Peyer's patch (tissue), 4 donors: ENCODE results near the gene WASL. TPM values are rescaled to one million over a fixed set of nuclear protein-coding genes. Genes with fewer than 3 reads are reported as not detected.

Source experiments
- DNase-seq, 3 donors: peaks; one replicate each; pipeline ENCODE4 v3.0.0-alpha.2; 2017 to 2019
- H3K27ac ChIP-seq, 4 donors: fragments of 200-600 bp; sonication (generic); one replicate each; pipeline ENCODE4 v1.5.1; 2016 to 2019
- H3K27me3 ChIP-seq, 2 donors: fragments of 200-600 bp; sonication (generic); one replicate each; pipeline ENCODE4 v1.5.1; 2019
- H3K36me3 ChIP-seq, 3 donors: fragments of 200-600 bp; sonication (generic); one replicate each; pipeline ENCODE4 v1.5.1; 2016 to 2019
- H3K4me1 ChIP-seq, 4 donors: fragments of 200-600 bp; sonication (generic); one replicate each; pipeline ENCODE4 v1.5.1; 2016 to 2019
- H3K4me3 ChIP-seq, 4 donors: fragments of 200-600 bp; sonication (generic); 1 replicate in 3 of 4; 2 replicates in 1 of 4; pipeline ENCODE4 v1.5.1; 2016 to 2019; ENCODE audit warnings: mild to moderate bottlenecking in 1 of 4
- H3K9me3 ChIP-seq, 4 donors: fragments of 200-600 bp; sonication (generic); one replicate each; pipeline ENCODE4 v1.5.1; 2016 to 2019; ENCODE audit warnings: mild to moderate bottlenecking in 1 of 4
- CTCF ChIP-seq, 6 experiments: fragments of 450-650 bp in 4 of 6; fragments of 200-600 bp in 2 of 6; sonication (generic) in 1 of 6; IDR thresholded peaks; one replicate each; pipeline ENCODE4 v1.5.1; 2017 to 2019; ENCODE audit warnings: antibody characterized with exemption in 6 of 6, mild to moderate bottlenecking in 3 of 6, moderate library complexity in 1 of 6
- POLR2A ChIP-seq, 2 donors: fragments of 450-650 bp; IDR thresholded peaks; one replicate each; pipeline ENCODE4 v1.5.1; 2017; ENCODE audit warnings: antibody characterized with exemption in 2 of 2, mild to moderate bottlenecking in 2 of 2, moderate library complexity in 2 of 2
- total RNA-seq, 4 donors: library from RNA; depleted of rRNA; stranded (reverse); fragments of >200 nt; gene quantifications; one replicate each; pipeline ENCODE4 v1.1.0, GENCODE V29; 2016

WASL gene
- total RNA-seq, 4 donors from 2014 or later, result 33.8 to 60.2 (median 51.5) TPM

- Histone ChIP-seq H3K4me3 (no peak overlapping the region), H3K27me3 (no peaks in the 10 kb centered on the region), H3K4me1 (no peaks in the 10 kb centered on the region), H3K27ac (no peak overlapping the region), H3K36me3 (no peaks in the 10 kb centered on the region), H3K9me3 (no peaks in the 10 kb centered on the region)
- DNase-seq, result no peak
- no peak for TF ChIP-seq CTCF (IDR thresholded peaks at IDR 0.05)
- TF ChIP-seq POLR2A (IDR thresholded peaks at IDR 0.05), result no peak
Measured at GRCh38 chr7:123665896-123666295, 82.9 kb downstream of the WASL start.

GRCh38 chr7:123665157-123665556 is 83.6 kb downstream of the WASL start:
- no peak for DNase-seq
- TF ChIP-seq POLR2A (IDR thresholded peaks at IDR 0.05) (no peak), CTCF (IDR thresholded peaks at IDR 0.05) (no peak)
- H3K4me1 ChIP-seq, result no peaks in the 10 kb centered on the region
- H3K27me3 ChIP-seq, result no peaks in the 10 kb centered on the region
- no peaks in the 10 kb centered on the region for H3K9me3 ChIP-seq
- no peak overlapping the region for H3K27ac ChIP-seq
- H3K36me3 ChIP-seq, result no peaks in the 10 kb centered on the region
- no peak overlapping the region for H3K4me3 ChIP-seq

- peaks cover 0 to 7% (median 0%) of the 10 kb centered on the region in 4 donors for H3K4me1 ChIP-seq
- no peak overlapping the region for H3K4me3 ChIP-seq
- DNase-seq, result no peak
- H3K27ac ChIP-seq, result no peak overlapping the region
- no peaks in the 10 kb centered on the region for H3K27me3 ChIP-seq
- H3K36me3 ChIP-seq, result no peaks in the 10 kb centered on the region
- TF ChIP-seq POLR2A (IDR thresholded peaks at IDR 0.05) (no peak), CTCF (IDR thresholded peaks at IDR 0.05) (no peak)
- H3K9me3 ChIP-seq, result no peaks in the 10 kb centered on the region
Measured at GRCh38 chr7:123663200-123663599, 85.6 kb downstream of the WASL start.

GRCh38 chr7:123662755-123663154 is 86.0 kb downstream of the WASL start:
- TF ChIP-seq POLR2A (IDR thresholded peaks at IDR 0.05) (no peak), CTCF (IDR thresholded peaks at IDR 0.05) (no peak)
- no peak for DNase-seq

GRCh38 chr7:123662293-123662692 is 86.5 kb downstream of the WASL start:
- H3K27ac ChIP-seq, result no peak overlapping the region
- DNase-seq, result no peak
- TF ChIP-seq POLR2A (IDR thresholded peaks at IDR 0.05) (no peak), CTCF (IDR thresholded peaks at IDR 0.05) (no peak)

More at GRCh38 chr7:123662755-123663154, 86.0 kb downstream of the WASL start:
- Histone ChIP-seq H3K27me3 (no peaks in the 10 kb centered on the region), H3K36me3 (no peaks in the 10 kb centered on the region), H3K4me1 (peaks cover 0 to 8% (median 0%) of the 10 kb centered on the region in 4 donors), H3K9me3 (no peaks in the 10 kb centered on the region), H3K4me3 (no peak overlapping the region), H3K27ac (no peak overlapping the region)

GRCh38 chr7:123661765-123662164 is 87.0 kb downstream of the WASL start:
- TF ChIP-seq POLR2A (IDR thresholded peaks at IDR 0.05) (no peak), CTCF (IDR thresholded peaks at IDR 0.05) (no peak)
- H3K4me1 ChIP-seq, result peaks cover 0 to 8% (median 0%) of the 10 kb centered on the region in 4 donors
- no peak overlapping the region for H3K27ac ChIP-seq
- no peaks in the 10 kb centered on the region for H3K36me3 ChIP-seq
- no peak overlapping the region for H3K4me3 ChIP-seq
- no peaks in the 10 kb centered on the region for H3K27me3 ChIP-seq
- no peaks in the 10 kb centered on the region for H3K9me3 ChIP-seq
- no peak for DNase-seq

More at GRCh38 chr7:123662293-123662692, 86.5 kb downstream of the WASL start:
- Histone ChIP-seq H3K27me3 (no peaks in the 10 kb centered on the region), H3K9me3 (no peaks in the 10 kb centered on the region), H3K4me3 (no peak overlapping the region), H3K4me1 (peaks cover 0 to 8% (median 0%) of the 10 kb centered on the region in 4 donors), H3K36me3 (no peaks in the 10 kb centered on the region)
